GM13977 (cell line): Measurements from ENCODE around the gene SELENOW.
"Not testable (repeated sequence)": the region's sequence is repeated elsewhere in the genome, so short reads cannot be mapped to it uniquely, and the experiment has no call there.

Experiments
- DNase-seq: peaks from one replicate; pipeline ENCODE4 v3.0.0; 2012; ENCODE audit warnings: low spot score
- CTCF ChIP-seq: IDR thresholded peaks from 2 replicates; pipeline ENCODE4 v1.5.1; 2012; ENCODE audit warnings: mild to moderate bottlenecking, control low read depth; ENCODE audit not compliant: insufficient read depth; ENCODE audit errors: extremely low read depth, missing control alignments
- in situ Hi-C: fragments of 300-500 bp; cut with MboI; formaldehyde crosslinking; loops from one replicate; pipeline ENCODE4 v1.12.0; 2022; ENCODE audit warnings: low sequenced_read_pairs, low pct_unique_long_range_greater_than_20kb, mixed read lengths, inconsistent platforms; ENCODE audit not compliant: unreplicated experiment

The SELENOW gene

GRCh38 chr19:47797996-47798903 is 19.7 kb downstream of the SELENOW start:
- no peak for TF ChIP-seq CTCF
- in situ Hi-C loops, result no loop called here
- DNase-seq, result no peak

- in situ Hi-C loops, result no loop called here
- no peak for DNase-seq
- no peak for TF ChIP-seq CTCF
Measured at GRCh38 chr19:47798904-47799266, 20.4 kb downstream of the SELENOW start.

GRCh38 chr19:47801270-47801669 is 22.8 kb downstream of the SELENOW start:
- no peak for DNase-seq
- TF ChIP-seq CTCF, result no peak
- in situ Hi-C loops, result no loop called here

GRCh38 chr19:47802521-47803043 is 24.1 kb downstream of the SELENOW start:
- TF ChIP-seq CTCF, result no peak
- DNase-seq, result no peak
- in situ Hi-C loops, result no loop called here

GRCh38 chr19:47803148-47803547 is 24.6 kb downstream of the SELENOW start:
- DNase-seq, in situ Hi-C loops: not testable (repeated sequence)

- in situ Hi-C loops, DNase-seq: not testable (repeated sequence)
Measured at GRCh38 chr19:47803671-47804070, 25.2 kb downstream of the SELENOW start.

GRCh38 chr19:47804451-47804850 is 25.9 kb downstream of the SELENOW start, which contains the start of gene TPRX1:
Gene TPRX1, minus strand, starts transcription at chr19:47804551. Its CDS starts 12 bp downstream, at chr19:47804539.
- in situ Hi-C loops, DNase-seq: not testable (repeated sequence)

- no peak for TF ChIP-seq CTCF
Measured at GRCh38 chr19:47805313-47805712, 26.8 kb downstream of the SELENOW start.

More at GRCh38 chr19:47805313-47805712, 26.8 kb downstream of the SELENOW start:
- in situ Hi-C loops, result no loop called here
- no peak for DNase-seq
